Suprapubic skin (tissue), 4 donors: ENCODE measurements around the gene BHMT2. TPM values are rescaled to one million over a fixed set of nuclear protein-coding genes. Genes with fewer than 3 reads are reported as not detected.

Source experiments
- DNase-seq, 2 donors: peaks; one replicate each; pipeline ENCODE4 v3.0.0-alpha.2; 2019; ENCODE audit warnings: low spot score in 2 of 2
- H3K27ac ChIP-seq: fragments of 200-600 bp; sonication (generic); one replicate; pipeline ENCODE4 v1.5.1; 2019
- H3K27me3 ChIP-seq: fragments of 200-600 bp; sonication (generic); one replicate; pipeline ENCODE4 v1.5.1; 2019
- H3K36me3 ChIP-seq: fragments of 200-600 bp; sonication (generic); one replicate; pipeline ENCODE4 v1.5.1; 2019
- H3K4me1 ChIP-seq: fragments of 200-600 bp; sonication (generic); one replicate; pipeline ENCODE4 v1.5.1; 2019
- H3K4me3 ChIP-seq: fragments of 200-600 bp; sonication (generic); one replicate; pipeline ENCODE4 v1.5.1; 2019; ENCODE audit warnings: mild to moderate bottlenecking
- H3K9me3 ChIP-seq: fragments of 200-600 bp; sonication (generic); one replicate; pipeline ENCODE4 v1.5.1; 2019
- EP300 ChIP-seq: sonication (generic); formaldehyde crosslinking; IDR thresholded peaks from one replicate; pipeline ENCODE4 v1.6.1; 2017; ENCODE audit warnings: antibody characterized with exemption
- POLR2A ChIP-seq, 2 donors: fragments of 450-650 bp; IDR thresholded peaks; one replicate each; pipeline ENCODE4 v1.6.1; 2017; ENCODE audit warnings: antibody characterized with exemption in 2 of 2, mild to moderate bottlenecking in 2 of 2, moderate library complexity in 2 of 2
- POLR2AphosphoS5 ChIP-seq, 3 donors: sonication (generic); formaldehyde crosslinking; IDR thresholded peaks; one replicate each; pipeline ENCODE4 v1.6.1; 2017; ENCODE audit warnings: antibody characterized with exemption in 3 of 3
- WGBS: methylation state at CpG from one replicate; pipeline ENCODE4 v1.1.5; 2018; 5-methylcytosine and 5-hydroxymethylcytosine counted together
- total RNA-seq, 4 donors: library from RNA; depleted of rRNA; stranded (reverse); fragments of >200 nt; gene quantifications; one replicate each; pipeline ENCODE4 v1.1.0, GENCODE V29; 2016
- TF ChIP-seq, protein P1 (sequence below), 2 donors: fragments of 200-600 bp in 1 of 2; fragments of 450-650 bp in 1 of 2; sonication (generic) in 1 of 2; IDR thresholded peaks; one replicate each; pipeline ENCODE4 v1.5.1; 2016 to 2019; ENCODE audit warnings: antibody characterized with exemption in 2 of 2, mild to moderate bottlenecking in 1 of 2, moderate library complexity in 1 of 2

Gene BHMT2
- total RNA-seq, 4 donors from 2014 or later = 0.30 to 7.5 (median 1.4) TPM

DNA sequence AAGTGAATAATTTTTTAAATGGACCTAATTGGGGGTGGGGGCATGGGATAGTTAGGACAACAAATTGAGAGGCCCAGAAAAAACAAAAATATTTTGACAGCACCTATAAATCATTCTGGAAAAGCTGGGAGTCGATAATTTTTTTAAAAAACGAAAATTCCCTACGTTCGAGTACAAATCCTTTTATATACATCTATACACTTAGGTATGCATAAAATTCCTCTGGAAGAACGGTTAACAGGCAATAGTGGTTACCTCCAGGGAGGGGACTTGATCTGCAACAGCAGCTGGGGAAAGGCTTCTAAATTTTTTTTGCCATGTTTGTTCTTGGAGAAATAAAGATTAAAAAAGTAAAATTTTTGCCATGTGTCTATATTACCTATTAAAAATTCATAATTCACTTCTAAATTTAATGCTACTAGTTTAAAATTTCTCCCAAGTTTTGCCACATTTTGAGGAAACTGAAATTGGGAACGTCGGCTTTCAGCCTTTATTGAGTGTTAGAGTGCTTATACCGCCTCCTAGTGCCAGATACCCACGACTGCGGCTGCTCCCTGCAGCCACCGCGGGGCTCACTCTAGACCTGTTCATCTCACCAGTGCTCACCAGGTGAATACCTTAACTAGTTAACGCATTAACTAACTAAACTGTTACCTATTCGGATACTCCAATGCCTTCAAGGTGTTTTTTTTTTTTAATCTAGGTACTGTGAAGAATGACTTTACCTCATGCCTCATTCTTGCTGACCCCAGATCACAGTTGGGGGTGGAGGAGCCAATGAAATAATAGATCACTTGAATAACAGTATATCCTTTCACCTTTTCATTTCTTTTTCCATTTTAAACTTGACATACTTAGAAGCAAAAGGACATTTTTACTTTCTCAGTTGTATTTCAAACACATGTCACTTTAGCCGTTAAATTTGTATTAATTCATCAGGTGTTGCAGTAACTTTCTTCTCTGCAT lies 40.2 kb downstream of the BHMT2 start:
- DNase-seq = no peak
- no peaks in the 10 kb centered on the region for H3K9me3 ChIP-seq
- TF ChIP-seq POLR2AphosphoS5 (IDR thresholded peaks at IDR 0.05) (no peak), POLR2A (IDR thresholded peaks at IDR 0.05) (no peak), EP300 (no peak)
- TF ChIP-seq, protein P1, sequence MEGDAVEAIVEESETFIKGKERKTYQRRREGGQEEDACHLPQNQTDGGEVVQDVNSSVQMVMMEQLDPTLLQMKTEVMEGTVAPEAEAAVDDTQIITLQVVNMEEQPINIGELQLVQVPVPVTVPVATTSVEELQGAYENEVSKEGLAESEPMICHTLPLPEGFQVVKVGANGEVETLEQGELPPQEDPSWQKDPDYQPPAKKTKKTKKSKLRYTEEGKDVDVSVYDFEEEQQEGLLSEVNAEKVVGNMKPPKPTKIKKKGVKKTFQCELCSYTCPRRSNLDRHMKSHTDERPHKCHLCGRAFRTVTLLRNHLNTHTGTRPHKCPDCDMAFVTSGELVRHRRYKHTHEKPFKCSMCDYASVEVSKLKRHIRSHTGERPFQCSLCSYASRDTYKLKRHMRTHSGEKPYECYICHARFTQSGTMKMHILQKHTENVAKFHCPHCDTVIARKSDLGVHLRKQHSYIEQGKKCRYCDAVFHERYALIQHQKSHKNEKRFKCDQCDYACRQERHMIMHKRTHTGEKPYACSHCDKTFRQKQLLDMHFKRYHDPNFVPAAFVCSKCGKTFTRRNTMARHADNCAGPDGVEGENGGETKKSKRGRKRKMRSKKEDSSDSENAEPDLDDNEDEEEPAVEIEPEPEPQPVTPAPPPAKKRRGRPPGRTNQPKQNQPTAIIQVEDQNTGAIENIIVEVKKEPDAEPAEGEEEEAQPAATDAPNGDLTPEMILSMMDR (IDR thresholded peaks at IDR 0.05) = peak in 1 of 2 donors; percentile 14
- no peak overlapping the region for H3K4me3 ChIP-seq
- H3K36me3 ChIP-seq = no peaks in the 10 kb centered on the region
- H3K27ac ChIP-seq = no peak overlapping the region
- peaks cover 10% of the 10 kb centered on the region for H3K4me1 ChIP-seq
- peaks cover 26% of the 10 kb centered on the region for H3K27me3 ChIP-seq
- 60% methylated on average over 15 of the region's 15 CpGs for WGBS

DNA sequence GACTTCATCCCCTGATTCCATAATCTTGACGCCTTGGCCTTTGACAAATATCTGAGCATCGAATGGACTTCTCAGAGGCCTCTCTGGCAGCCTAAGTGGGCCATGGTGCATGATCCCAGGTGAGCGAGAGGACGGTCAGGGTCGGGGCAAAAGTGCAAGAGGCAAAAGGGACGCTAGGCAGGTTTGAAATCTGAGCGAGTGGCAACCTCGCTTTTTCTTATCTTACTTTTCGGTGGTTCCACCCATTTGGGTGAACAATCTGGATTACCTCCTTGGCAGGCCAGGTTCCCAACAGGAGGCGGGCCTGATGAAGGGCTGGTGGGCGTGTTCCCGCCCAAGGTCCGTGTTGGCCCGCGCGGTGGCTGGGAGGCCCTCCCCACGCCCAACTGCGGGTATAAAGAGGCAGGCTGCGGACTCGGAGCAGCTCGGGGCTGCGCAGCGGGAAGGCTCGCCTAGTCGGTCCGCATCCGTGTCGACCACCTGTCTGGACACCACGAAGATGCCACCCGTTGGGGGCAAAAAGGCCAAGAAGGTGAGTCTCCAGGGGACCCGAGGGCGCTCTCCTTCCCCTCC lies 41.9 kb downstream of the BHMT2 start, which contains the start of gene BHMT:
Gene BHMT (plus strand): TSS at position 423 of the 573 bp plus-strand sequence. CDS start 77 bp downstream, at position 500.
- TF ChIP-seq, protein P1 (IDR thresholded peaks at IDR 0.05) = no peak
- TF ChIP-seq POLR2AphosphoS5 (IDR thresholded peaks at IDR 0.05) (no peak), EP300 (no peak), POLR2A (IDR thresholded peaks at IDR 0.05) (no peak)
- DNase-seq = no peak

DNA sequence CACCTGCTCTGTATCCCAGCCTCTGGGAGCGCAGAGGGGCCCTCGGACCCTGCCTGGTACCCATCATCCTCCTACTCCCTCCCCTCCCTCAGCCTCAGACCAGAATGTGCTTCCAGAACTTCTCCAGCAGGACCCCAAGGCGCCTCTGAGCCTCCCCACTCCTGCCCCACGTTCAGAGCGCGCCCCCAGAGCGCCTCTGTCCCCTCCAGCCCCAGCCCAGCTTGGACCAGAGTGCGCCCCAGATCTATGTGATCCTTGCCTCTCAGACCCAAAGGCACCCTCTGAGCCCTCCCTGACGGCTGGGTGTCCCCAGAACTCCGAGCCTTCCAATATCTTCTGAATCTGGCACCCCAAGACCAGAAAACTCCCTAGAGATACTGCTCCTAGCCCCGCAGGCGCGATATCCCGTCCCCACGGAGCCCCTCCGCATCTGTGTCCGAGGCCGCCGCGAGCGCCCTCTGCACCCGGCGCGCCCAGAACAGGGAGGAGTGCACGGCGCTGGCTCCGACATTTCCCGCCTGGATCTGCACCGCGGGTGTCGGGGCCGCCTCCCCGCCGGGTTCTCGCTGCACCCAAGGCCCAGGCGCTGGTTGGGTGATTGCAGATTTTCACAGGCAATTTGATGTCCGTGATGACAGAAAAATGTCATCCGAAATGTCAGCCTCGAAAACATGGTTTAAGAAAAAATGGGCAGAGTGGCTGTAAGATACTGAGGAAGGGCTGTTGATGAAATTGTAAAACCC lies 42.6 kb downstream of the BHMT2 start:
- peak overlapping the region; percentile 7 for H3K4me3 ChIP-seq
- peaks cover 26% of the 10 kb centered on the region for H3K27me3 ChIP-seq
- H3K36me3 ChIP-seq = no peaks in the 10 kb centered on the region
- 16% methylated on average over 21 of the region's 39 CpGs for WGBS
- DNase-seq = no peak
- H3K27ac ChIP-seq = no peak overlapping the region
- H3K4me1 ChIP-seq = peaks cover 10% of the 10 kb centered on the region
- no peaks in the 10 kb centered on the region for H3K9me3 ChIP-seq
- TF ChIP-seq POLR2AphosphoS5 (IDR thresholded peaks at IDR 0.05) = no peak
- no peak for TF ChIP-seq EP300
- TF ChIP-seq, protein P1 (IDR thresholded peaks at IDR 0.05) = no peak
- TF ChIP-seq POLR2A (IDR thresholded peaks at IDR 0.05) = no peak

More for the DNA sequence above, 41.9 kb downstream of the BHMT2 start, which contains the start of gene BHMT:
- no peak within 1 kb of the TSS for H3K27ac ChIP-seq
- peak within 1 kb of the TSS; percentile 7 for H3K4me3 ChIP-seq
- no peaks in the 10 kb centered on the region for H3K9me3 ChIP-seq
- H3K36me3 ChIP-seq = no peaks in the 10 kb centered on the region
- WGBS = 36% methylated on average over 23 of the region's 32 CpGs
- H3K27me3 ChIP-seq = peaks cover 26% of the 10 kb centered on the region
- H3K4me1 ChIP-seq = peaks cover 10% of the 10 kb centered on the region

GRCh38 chr5:79112703-79113058 lies 43.1 kb downstream of the BHMT2 start:
- DNase-seq = no peak
- no peaks in the 10 kb centered on the region for H3K9me3 ChIP-seq
- H3K4me1 ChIP-seq = peaks cover 10% of the 10 kb centered on the region
- H3K27me3 ChIP-seq = peaks cover 26% of the 10 kb centered on the region
- 86% methylated on average over 5 of the region's 5 CpGs for WGBS
- TF ChIP-seq EP300 (no peak), POLR2AphosphoS5 (IDR thresholded peaks at IDR 0.05) (no peak), POLR2A (IDR thresholded peaks at IDR 0.05) (no peak)
- TF ChIP-seq, protein P1 (IDR thresholded peaks at IDR 0.05) = no peak
- no peak overlapping the region for H3K4me3 ChIP-seq
- H3K36me3 ChIP-seq = no peaks in the 10 kb centered on the region
- no peak overlapping the region for H3K27ac ChIP-seq
